Stimulated activated CD4-positive, alpha-beta T cell treated with anti-CD3 and anti-CD28 coated beads, Interleukin-12 subunit alpha, Interleukin-12 subunit beta, amount 100 ng/mL, for 4 hours (primary cell): ENCODE results near the gene BLOC1S1.

Experiments
- DNase-seq: peaks from one replicate; pipeline ENCODE4 v3.0.0-alpha.2; 2020

Gene BLOC1S1

DNA sequence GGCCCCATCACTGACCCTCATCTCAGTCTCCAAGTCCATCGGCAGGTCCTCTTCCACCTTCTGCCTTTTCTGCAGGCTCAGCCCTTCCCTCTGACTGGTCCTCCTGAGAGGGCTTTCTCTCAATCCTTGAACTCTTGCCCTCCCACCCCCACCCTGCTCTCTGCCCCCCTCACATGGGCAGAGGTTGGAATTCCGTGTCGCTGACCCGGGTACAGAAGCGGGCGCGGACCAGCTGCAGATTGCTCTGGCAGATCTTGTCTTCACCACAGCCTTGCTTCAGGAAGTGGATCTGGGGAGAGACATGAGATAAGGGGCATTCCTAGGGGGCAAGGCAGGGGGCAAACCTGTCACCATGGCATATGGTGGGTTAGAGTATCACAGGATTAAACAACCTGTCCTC is 20.5 kb upstream of the BLOC1S1 start:
- no peak for DNase-seq

DNA sequence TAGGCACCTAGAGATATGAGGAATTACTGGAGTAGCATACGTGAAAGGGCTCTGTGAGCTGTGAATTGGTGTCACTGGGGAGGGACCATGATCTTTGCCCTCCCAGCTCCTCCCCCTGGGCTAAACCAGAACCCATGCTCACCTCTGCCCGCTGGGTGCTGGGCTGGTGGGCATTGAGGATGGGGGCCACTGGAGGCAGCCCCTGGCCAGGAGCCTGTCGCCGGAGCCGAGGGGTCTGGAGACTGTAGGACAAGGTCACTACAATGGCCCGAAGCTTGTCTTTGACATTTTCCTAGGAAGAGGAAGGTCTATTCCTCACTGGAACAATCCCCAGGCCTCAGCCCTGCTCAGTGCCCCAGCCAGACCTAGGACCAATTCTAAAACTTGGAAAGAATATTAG is 19.7 kb upstream of the BLOC1S1 start:
- no peak for DNase-seq

DNA sequence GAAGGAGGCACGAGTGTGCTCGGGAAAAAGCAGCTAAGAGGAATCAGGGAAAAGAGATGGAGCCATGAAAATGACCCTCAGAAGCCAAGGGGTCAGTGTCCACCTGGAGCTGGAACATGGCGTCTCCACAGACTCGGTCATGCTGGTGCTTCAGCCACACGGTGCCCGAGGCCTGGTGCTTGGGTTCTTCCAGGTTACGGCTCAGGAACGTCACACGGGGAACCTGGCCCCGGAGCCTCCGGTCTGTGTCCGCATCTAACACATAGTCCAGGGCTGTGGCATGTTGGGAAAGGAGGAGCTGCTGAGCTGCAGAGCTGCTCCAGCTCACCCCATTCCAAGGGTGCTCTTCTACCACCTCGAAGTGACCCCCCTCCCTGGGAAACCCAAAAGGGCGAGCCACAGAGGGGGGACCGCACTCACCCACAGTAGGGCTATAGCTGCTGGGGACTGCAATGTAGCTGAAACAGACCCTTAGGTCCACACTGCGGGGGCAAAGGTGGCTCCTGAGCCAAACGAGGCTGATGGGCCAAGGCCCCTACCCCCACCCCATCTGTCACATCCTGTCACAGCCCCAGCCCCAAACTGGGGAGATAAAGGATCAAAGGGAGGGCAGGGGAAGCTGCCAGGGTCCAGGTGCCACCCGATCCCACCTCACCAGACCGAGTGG is 18.9 kb upstream of the BLOC1S1 start:
- no peak for DNase-seq

DNA sequence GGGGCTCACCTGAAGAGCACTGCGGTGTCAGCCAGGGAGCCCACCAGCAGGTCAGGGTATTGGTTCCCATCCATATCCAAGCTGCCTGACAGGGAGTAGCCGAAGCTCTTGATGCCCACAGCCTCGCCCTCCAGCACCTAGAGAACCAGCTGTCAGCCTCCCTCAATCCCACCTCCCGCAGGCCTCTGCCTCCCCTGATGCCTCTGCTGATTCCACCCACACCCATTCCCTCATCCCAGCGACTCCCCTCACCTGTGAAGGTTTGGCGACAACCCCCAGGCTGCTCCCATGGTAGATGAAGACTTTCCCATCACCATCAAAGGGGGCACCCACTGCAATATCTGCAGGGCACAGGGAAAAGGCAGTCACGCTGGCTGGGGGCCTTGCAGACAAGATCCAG is 18.2 kb upstream of the BLOC1S1 start:
- no peak for DNase-seq

DNA sequence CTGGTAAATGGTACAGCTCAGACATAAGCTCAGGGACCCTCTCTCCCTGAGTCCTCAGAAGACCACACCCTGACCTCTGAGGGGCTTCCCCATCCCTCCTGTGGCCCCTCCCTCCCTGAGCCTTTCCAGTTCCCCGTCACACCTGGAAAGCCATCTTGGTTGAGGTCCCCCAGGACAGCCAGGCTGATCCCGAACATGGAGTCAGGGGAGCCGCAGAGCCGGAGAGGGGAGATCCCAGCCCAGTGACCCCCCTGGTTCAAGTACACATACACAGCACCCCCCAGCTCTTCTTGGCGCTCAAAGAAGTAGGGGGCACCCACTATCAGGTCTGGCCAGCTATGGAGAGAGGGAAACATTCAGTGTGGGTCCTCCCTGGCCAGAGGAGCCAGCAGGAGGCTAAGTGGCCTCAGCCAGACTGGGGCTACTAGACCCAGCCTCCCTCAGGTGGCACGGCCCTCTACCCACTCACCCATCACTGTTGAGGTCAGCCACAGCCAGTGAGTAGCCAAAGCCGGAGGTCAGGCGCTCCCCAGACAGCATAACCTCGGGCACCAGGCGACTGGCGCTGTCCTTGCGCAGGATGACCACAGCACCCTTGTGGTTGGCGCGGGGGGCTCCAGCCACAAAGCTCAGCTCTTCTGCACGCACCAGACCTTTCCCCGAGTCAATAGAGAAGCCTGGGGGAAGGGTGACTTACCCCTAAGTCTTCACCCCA is 17.4 kb upstream of the BLOC1S1 start:
- no peak for DNase-seq

DNA sequence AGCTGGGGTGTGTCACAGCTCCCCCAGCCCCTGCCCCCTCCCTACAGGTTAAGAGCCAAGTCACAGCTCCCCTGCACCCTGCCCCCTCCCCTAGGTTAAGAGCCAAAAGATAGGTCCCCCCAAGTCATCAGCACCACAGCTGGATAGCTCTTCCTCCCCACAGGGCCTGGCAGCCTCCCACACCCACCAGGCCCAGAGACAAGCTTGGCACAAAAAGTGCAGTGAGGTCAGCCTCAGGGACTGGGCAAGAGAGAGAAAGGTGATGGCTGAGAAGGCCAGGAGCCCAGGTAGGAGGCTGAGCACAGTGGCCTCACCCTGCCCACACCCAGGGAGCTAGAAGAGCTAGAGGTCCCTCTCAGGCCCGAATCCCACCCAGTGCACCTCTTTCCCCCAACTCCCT is 16.9 kb upstream of the BLOC1S1 start:
- no peak for DNase-seq

DNA sequence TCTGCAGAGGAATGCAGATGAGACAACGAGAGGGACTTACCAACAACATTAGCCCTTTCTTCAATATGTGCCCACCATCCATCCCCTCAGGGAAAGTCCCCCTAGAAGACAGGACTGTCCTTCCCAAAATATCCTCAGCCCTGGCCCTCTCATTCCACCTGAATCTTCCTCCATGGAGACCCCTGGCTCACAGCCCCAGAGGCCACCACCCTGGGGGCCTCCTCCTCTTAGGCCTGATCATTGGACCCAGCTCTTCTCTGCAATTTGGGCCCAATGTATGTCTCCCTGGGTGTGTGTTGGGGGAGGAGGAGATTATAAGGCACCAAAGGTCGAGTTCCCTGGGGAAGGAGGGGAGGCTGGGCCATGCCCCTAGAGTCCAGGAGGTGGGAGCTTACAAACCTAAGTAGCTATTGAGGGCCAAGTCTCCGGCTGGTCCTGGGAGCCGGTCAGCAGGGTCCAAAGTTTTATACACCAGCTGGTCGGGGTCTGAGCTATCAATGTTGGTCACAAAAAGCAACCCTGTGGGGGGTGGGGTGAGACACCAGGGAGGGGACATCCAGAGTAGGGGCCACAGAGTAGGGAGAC is 16.3 kb upstream of the BLOC1S1 start:
- DNase-seq, result no peak

DNA sequence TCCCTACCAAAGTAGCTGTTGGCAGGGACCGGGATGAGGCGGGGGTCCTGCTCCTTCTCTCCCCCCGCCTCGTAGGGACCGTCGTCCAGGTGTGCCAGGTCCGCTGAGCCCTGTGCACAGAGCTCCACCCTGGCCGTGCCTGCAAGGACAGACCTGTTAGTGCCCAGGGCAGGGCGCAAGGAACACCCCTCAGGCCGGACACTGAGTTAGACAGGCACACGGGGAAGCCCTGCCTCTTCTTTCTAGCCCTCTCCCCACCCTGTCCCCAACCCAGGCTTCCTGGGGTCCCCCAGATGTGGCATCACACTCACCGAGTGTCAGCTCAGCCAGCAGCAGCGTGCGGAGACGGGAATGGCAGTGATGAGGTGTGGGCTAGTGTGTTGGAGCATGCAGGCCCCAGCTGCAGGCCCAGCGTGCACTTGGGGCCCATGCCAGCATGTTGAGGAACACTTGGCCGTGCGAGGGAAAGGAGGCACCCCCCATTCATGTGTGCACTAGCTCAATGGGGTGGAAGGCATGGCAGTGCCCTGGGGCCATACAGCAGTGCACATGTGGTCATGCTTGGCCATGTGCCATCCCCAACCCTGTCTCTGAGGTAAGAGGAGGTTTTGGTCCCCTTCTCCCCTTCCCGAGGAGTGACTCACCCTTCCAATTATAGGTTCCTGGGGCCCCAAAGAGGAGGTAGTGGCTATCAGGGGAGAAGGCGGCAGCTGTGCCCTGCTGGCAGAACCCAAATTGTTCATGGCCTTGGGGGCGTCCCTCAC is 15.4 kb upstream of the BLOC1S1 start:
- no peak for DNase-seq

DNA sequence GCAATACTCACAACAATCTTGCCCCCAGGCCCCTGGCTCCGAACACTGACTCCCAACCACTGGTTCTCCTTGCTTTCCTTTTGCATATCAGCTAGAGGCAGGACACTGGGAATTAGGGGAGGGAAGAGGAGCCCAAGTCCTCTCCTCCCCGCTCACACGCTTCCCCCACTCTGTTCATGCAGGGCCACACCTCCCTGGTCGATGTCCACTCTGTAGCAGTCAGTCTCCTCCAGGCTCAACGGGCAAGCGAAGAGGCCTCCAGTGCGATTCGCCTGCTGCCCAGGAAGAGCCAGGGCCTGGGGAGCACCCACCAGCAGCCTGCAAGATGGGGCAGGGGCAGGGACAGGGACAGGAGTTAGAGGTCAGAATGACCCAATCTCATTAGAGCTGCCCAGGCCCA is 13.0 kb upstream of the BLOC1S1 start:
- DNase-seq, result no peak

DNA sequence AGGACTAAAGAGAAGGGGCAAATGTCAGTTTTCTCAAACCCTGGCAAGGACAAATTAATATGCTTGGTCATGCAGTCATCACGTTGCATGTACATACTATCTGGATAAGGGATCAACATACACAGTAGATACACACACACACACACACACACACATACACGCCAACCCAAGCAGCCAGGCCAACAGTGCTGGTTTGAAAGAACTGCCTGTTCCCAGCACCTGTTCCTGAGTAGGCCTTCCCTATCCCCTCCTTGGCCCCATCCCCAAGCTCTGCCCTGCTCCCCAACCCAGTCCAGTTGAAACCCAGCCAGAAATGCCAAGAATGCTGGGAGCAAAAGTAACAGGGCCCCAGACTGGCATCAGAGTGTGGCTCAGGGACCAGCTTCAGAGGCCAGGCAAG is 12.6 kb upstream of the BLOC1S1 start:
- DNase-seq, result no peak

DNA sequence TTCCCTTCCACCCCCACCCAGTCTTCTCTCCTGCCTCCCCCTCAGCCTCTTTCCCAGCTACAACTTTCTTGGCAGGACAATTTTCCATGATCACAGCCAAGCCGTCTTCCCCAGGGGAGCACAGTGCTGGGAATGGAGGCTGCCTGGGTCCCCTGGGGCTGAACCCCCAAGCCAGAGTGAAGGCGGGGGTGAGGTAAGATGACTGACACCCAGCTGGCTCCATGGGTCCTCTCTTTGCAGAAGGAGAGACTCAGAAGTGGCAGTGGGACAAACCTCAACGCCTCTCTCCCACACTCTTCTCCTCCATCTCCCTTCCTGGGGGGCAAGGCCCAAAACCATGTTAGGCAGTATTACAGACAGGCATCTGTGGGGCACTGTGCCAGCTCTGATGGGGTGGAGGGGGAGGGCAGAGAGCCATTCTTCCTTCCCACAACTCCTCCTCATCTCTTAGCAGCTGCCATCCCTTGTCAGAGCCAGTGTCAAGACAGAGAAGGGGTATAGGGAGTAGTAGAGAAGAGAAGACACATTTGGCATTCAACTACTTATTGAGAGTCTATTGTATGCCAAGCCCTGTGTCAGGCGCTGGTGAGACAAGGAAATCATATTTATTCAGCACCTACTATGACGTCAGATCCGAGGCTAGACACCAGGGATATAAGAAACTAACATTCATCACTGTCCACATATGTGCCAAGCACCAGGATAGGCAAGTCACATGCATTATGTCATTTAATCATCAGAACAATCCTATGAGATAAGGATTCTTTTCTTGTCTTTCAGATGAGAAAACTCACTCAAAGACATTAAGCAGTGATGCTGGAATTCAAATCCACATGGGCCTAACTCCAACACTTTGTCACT is 11.7 kb upstream of the BLOC1S1 start:
- no peak for DNase-seq

DNA sequence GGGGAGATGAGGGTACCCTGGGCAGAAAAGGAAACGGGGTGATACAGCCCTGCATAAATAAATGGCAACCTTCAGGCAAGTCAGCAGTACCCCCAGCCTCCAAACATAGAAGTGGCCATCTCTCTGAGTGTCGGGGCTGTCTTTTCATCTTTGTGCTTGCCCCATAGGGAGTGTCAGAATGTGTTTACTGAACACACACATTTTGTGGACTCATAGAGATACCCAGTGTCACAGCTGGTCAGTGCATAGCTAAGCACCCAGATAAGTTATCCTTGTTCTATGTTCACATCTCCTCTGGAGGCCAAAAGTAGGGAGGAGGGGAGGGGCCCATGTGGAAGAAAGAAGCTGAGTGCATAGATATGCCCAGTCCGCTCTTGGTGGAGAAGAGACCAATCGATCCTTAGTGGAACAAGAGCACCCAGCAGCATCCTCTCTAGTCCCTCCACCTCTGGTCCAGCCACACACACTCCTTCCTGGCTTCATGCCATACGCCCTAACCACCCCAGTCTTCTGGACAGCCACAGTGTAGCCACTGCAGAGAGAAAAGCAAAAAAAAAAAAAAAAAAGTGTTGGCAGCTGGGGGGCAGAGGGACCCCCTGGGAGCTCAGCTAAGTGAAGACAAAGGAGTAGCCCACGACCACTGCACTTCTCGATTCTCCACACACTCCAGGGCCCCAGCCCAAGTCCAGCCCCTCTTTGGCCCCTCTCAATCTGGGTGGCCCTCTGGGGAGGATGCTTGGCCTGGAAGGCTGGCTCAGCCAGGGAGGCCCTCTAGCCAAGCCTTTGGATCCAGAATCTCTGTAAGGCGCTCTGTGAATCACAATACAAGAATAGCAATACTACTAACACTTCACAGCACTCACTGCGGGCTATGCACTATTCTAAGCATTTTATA is 10.8 kb upstream of the BLOC1S1 start:
- DNase-seq, result no peak

DNA sequence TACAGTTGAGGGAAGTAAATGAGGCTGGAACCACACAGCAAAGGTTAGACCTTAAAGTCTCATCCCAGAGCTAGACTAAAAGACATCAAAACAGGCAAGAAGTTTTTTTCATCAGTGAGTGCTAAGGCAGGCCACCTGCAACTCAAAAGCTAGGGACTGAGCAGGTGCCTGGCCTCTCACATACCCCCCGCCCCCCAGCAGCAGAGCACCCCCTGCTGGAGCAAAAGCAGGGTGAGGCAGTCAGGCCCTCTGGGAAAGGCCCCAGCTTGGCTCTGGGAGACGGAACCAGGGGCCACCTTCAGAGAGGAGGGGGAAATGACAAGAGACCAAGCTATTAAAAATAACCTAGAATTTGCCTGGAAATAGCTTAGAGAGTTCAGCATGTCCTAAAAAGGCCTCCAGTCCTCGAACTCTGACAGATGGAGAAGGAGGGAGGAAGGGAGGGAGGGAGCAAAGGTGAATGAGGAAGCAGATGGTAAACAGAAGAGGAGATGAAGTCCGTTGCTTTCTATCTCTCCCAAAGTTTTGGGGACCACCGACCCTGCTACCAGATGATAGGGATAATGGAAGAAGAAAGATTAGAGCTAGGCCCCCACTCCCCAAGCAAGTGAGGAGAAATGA is 10.0 kb upstream of the BLOC1S1 start:
- DNase-seq, result no peak

DNA sequence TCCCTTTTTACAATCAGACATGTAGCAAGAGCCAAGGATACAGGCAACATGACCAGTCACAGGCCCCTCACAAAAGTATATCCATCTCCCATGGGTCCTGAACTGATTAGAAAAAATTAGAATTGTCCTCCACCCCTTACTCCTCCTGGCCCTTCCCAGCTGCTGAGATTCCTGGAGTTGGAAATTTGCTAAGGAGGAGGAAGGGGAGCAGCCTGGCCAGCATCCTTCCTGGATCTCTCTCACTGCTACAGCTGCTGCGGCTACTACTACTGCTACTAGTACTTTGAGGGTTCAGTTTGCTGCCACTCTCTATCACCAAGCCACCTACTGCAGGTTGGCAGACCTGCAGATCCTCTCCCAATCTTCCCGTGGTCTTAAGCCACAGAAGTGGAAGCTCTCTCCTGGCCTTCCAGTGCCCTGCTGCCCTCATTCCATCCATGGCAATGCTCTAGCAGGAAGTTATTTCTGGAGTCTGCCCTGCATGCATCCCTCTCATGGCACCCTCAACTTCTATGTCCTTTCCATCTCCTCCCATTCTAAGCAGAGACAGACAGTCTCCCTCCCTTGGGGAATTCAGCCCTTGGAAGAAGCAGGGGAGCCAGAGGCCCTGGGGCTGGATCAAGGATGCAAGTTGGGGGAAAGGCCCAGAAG is 9.2 kb upstream of the BLOC1S1 start:
- no peak for DNase-seq

DNA sequence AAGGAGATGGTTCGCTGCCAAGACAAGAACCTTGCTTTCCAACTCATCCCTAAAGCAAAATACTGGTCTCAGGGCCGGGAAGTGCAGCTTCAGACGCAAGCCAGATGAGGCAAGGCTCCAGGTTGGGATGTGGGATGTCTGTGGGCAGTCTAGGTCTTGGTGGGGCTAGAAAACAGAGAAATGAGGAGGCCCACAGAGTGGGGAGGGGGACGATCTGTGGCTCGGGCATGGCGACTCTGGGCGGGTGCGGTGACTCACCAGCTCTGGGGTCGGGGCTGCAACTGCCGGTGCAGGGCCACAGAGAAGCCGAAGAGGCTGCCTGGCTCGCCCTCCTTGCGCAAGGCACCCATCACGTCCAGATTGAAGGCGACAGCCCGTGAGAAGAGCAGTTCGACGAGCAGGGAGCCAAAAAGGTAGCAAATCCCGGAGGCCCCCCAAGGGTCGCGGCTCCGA is 8.6 kb upstream of the BLOC1S1 start:
- no peak for DNase-seq

DNA sequence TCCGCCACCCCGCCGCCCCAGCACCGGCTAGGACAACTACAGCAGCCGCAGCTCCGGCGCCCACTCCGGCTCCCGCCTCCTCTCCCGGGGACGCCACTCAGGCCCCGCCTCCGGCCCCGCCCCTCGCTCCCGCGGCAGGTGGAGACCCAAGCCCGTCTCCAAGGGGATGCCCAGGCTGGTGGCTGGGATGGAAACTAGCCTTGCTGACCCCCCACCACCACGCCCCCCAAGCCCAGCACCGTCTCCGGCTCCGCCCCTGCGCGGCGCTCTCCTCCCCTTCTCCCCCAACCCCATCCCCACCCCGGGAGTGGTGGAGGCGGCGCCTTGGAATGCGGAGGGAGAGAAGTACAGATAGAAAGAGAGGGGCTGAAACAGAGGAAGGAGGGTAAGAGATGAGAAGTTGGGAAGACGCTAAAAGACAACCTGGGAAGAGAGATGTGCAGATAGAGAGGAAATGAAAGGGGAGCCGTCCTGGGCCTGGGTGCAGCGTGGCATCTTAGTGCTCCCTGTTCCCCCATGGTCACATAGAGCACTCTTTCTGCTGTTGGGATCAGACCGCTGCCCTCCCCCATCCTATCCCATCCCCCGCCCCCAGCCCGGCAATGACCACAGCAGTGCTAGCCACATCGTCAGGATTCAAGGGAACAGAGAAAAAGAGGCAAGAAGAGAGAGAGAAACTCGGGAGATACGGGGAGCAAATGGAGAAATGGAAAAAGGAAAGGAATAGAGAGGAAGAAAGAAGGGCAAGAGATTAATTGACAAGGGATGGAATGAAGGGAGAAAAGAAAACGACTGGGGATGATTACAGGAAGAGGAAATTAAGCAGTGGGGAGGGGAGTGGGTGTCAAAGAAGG is 7.8 kb upstream of the BLOC1S1 start, which contains the start of gene ITGA7:
ITGA7 (minus strand) TSS at position 64 of the 854 bp plus-strand sequence. CDS start 222 bp downstream, outside the sequence.
- DNase-seq, result peak; percentile 71

DNA sequence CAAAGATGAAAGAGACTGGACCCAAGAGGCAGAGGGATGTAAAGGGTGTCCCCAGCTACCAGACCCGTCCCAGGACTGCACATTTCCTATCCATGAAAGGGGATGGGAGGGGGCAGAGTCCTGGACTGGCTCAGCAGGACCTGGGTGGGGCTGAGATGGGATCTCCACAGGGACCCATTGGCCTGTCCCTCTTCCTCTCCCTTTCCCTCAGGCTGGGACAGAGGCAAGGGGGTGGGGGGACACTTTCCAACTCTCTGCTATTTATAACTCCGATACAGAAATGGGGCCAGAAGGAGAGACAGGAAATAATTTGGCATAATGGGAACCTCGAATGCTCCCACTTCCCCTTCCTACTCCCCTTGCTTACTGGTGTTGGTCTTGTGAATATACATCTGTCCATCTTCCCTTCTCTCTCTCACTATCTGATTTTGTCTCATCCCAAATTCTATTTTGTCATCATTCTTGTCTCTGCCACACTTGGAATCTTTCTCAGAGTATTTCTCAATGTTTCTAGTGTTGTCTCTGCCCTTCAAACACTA is 7.1 kb upstream of the BLOC1S1 start:
- no peak for DNase-seq

DNA sequence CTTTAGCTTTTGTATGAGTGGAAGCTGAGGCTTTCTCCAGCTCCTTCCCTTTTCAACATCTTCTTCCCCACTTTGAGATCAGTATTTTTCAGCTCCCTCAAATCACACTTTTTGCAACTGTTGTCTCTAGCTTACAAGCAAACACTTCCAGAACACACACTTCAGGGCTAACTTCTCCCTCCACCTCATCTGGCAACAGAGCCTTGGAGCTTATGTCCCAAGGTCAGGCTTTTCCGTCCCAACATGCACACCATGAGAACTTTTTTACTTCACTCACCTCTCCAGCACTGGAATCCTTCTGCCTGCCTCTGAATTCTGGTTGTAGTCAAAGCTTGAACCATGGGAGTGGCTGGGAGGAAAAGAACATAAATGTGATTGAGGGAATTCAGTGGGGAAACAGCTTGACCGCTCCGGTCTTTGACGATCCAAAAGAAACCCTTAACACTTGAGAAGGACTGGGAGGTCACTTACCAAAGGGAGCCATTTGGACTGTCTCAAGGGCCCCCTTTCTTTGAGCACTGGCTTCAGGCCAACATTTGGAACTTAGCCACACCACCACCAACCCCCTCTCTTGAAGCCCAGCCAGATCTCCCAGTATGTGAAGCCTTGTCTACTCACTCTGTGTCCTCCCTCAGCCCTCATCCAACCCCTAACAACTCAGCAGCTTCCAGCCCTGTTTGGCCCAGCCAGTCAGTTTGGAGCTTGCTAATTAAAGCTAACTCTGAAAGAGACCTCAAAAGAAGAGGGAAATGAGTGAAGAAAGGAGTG is 3.9 kb upstream of the BLOC1S1 start:
- no peak for DNase-seq
